Activated naive CD8-positive, alpha-beta T cell treated with anti-CD3 and anti-CD28 coated beads, Interleukin-2, amount 50 U/mL, for 16 hours (primary cell): ENCODE data around the gene DDI2.
A peak's percentile ranks its signal among the peaks of the same experiment; 100 is the strongest.
"Not testable (repeated sequence)": the region's sequence is repeated elsewhere in the genome, so short reads cannot be mapped to it uniquely, and the experiment has no call there.

Experiments used
- DNase-seq: peaks from one replicate; pipeline ENCODE4 v3.0.0-alpha.2; 2020; ENCODE audit warnings: low read depth, low spot score

DDI2 gene

DNA sequence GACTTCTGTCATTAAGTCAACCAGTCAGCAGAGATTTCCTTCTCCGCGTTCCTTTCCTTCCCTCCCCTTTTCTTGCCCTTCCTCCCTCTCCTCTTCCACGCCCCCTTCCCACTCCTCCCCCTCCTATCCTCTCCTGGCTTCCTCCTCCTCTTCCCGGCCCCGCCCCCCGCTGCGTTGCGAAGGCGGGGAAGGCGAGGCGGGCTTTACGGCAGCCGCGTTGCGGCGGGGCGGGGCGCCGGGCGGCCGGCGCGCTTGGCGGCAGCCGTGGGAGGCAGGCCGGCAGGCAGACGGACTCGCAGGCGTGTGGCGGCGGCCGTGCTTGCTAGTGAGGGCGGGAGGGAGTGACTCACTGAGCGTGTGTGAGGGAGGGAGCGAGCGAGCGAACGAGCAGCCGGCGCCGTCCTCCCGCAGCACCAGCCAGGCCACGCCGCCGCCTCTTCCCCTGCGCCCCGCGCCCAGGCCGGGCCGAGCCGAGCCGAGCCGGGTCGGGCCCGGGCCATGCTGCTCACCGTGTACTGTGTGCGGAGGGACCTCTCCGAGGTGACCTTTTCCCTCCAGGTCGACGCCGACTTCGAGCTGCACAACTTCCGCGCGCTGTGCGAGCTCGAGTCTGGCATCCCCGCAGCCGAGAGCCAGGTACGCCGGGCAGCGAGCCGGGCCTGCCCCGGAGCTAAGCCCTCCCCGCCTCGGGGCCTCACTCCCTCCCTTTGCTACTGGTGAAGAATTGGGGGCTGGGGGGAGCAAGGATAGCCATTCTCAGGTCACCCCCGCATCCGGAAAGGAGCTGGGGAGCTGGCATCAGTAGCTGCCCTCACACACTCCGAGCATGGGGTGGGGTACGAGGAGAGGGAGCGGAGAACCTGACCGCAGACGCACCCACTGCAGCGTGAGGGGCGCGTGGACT is at the start of gene DDI2:
DDI2 (plus strand) TSS at position 286 of the 904 bp plus-strand sequence; CDS start at position 499, 213 bp downstream.
- DNase-seq = peak; percentile 86

DNA sequence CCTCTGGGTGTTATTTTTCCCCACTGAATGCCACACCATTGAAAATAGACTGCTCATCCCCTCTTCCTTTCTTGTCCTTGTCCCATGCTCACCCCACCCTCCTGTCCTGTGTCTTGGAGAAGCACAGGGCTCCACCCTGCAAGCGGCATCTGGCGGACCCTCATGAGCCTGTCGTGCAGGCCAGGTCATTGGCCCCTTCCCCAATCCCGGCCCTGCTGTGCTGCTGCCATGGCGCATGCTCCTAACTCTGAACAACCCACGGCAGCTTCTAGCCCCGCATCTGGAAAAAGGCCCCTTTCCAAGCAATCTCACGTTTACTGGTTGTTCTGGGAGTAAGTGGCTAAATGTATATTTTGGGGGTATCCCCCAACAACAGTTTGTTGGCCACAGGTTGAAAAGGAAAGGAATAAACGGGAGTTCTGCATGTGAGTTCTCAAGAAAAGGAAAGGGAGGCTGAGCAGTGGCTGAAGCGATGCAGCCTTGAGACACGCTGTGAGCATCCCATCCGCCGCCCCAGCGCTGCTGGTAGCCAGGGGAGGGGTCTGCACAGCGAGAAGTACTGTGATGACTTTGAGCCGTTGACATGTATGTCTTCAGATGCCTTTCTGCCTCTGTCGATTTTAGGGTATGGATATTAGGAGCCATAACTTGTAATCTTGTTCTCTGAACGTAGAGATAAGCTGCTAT is 48.7 kb upstream of the DDI2 start:
- no peak for DNase-seq

DNA sequence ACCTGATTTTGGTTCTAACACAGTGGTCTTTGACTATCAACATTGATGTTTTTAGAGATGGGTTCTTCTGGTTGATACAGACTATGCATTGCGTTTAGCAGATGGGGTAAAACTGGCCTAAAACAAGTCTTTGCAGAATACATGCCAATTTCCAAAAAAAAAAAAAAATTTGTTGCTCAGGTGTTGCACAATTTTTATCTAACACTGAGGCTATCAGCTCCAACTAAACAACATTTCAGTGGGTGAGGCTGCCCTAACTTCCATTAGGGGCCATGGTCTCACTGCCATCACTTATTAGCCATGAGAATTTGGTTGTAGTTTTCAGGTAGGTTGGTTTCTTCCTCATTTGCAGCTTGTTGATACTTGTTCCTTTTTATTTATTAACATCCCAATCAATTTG is 46.4 kb upstream of the DDI2 start:
- DNase-seq = no peak

DNA sequence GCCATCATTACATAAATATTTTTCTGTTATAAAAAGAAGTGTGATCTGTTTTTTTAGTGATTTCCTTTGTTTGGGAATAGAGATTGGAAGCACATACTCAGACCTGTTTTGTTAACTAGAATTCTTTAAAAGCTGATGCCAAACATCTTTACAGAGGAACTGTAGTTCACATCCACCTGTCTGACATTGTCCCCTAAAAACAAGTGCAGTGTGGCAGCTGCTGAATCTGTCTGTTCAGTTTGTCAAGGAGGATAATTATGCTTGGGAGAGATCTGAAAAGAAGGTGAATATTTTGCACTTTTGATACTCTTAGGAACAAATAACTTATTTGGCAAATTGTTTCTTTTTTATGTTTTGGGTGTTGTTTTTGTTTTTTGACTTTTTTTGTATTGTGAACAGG is 46.0 kb upstream of the DDI2 start:
- no peak for DNase-seq

DNA sequence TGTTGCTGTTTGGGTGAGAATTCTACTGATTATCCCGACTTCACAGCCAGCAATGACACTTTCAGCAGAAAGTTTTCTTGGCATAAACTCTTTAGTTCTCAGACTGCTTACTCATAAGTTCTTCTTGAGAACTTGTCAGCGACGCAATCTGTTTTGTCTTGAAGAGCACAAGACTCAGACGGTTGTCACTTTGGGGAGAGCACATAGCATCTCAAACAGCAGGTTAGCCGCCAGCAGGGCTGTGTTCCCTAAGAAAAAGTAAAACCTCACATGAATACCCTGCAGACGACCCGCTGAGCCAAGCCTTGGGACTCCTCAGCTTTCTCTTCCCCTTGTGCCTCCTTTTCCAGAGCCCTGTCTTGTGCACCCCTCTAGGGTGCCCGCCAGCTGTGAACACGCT is 43.8 kb upstream of the DDI2 start:
- DNase-seq = no peak

DNA sequence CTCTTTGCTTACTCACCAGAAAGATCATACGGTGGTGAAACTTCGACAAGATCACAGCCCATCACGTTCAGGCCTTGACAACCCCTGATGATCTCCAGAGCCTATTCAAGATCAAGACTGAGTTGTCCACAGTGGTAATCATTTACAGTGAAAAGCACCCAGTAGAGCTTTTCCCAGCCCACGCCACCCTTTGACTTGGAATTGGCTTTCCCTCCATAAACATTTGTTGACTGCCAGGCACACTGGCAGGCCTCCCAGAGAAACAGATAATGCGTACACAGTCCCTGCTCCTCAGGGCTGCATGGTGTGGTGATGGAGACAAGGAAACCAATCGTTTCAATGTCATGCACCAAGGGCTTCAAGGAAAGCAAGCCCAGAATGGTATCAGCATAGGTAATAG is 42.5 kb upstream of the DDI2 start:
- DNase-seq = no peak

DNA sequence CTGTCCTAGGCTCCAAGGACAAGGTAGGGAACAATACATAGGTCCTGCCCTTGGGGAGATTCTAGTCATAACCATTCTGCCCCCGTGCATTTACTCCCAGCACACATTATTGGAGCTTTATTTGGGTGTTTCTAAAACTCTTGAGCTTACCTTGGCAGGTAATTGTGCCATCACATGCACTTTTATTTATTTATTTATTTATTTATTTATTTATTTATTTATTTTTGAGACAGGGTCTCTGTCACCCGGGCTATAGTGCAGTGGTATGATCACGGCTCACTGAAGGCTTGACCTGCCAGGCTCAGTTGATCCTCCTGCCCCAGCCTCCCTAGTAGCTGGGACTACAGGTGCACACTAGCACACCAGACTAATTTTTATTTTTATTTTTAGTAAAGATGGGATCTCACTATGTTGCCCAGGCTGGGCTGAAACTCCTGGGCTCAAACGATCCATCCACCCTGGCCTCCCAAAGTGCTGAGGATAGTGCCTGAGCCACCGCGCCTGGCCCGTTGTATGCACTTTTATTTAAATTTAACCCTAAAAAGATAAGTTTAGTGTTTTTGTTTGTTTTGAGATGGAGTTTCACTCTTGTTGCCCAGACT is 41.6 kb upstream of the DDI2 start:
- DNase-seq = no peak

DNA sequence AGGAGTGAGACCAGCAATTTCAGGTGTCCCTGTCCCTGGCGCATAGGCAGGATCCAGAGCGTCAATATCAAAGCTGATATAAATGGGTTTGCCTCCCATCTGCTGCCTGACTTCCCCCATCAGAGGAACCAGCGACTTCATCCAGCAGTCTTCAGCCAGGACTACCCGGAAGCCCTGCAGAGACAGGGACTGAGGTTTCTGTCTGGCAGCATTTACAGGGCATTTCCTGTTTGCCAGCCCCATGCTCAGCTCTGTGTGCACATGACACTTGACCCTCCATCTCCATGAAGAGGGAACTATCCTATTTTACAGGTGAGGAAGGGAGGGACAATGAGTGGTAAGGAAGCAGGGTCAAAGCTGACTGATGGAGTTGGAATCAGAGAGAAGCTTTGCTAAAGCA is 39.6 kb upstream of the DDI2 start:
- no peak for DNase-seq

DNA sequence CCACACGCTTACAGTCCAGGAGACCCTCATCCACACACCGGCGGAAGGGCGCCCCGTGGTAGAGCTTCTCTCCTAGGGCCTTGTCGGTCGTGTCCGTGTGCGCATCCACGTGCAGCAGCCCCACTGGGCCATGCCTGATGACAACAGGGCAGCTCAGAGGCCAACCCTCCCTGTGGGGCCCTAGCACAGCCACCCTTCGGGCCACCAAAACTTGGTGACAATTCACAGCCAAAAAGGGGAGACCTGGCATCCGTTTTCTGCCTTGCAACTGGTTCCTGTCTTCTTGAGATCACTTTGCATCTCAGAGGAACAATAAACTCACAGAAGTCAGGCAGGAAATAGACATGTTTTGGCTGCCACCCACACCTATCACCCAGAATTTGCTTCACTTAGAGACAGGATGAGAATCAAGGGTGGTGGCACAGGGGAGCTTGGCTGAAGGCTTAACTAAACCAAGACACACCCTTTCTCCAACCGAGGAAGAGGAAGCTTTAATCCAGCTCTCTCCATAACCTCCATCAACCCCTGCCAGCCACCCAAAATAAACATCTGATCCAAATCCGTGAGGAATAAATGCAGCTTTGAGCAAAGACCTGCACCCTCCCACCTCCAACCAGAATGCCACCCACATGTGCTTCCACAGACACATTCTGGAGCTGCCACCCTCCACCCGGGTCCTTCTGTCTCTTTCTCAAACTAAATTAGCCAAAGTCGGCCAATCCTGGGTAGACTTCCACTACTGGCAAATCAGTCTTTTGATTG is 38.2 kb upstream of the DDI2 start:
- DNase-seq = no peak

DNA sequence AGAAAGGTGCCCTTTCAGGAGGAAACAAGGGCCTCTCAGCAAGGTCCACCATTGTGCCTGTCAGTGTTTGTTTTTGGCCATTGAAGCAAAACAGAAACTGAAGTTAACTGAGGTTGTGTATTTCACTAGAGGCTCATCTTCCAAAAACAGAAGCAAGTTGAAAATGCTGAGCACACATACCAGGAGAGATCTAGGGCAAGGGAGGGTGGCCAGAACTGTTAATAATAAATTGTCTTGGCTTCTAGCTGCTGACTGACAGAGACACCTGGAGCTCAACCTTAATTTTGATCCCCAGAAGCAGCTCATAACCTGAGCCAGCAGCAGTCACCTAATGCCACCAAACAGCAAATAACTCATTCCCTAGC is 37.6 kb upstream of the DDI2 start:
- DNase-seq = no peak

DNA sequence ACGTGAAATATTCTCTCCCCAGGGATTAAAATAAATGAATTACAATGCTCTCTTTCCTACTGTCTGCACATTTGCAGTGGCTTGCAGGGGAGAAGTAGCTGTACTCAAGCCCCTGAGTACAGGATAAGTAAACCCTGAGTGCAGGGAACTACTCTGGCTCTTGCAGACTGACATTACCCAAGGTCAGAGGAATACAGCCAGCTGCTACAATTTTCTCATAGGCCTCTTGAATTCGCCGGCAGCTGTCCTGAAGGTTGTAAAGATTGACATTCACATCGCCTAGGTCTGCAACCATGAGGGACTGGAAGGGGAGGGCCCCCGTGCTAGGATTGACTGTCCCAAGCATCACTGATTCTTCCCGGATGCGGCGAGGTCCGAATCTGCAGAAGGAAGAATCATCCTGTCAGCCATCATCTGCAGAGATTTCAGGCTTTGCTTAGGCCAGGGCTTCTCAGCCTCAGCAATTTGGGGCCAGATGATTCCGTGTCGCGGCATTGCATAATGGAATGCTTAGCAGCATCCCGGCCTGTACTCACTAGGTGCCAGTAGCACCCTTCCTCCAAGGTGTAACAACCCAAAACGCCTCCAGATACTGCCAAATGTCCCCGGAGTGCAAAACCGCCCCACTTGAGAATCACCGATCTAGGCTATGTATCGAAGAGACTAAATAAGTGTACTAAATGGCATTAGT is 34.1 kb upstream of the DDI2 start:
- no peak for DNase-seq

DNA sequence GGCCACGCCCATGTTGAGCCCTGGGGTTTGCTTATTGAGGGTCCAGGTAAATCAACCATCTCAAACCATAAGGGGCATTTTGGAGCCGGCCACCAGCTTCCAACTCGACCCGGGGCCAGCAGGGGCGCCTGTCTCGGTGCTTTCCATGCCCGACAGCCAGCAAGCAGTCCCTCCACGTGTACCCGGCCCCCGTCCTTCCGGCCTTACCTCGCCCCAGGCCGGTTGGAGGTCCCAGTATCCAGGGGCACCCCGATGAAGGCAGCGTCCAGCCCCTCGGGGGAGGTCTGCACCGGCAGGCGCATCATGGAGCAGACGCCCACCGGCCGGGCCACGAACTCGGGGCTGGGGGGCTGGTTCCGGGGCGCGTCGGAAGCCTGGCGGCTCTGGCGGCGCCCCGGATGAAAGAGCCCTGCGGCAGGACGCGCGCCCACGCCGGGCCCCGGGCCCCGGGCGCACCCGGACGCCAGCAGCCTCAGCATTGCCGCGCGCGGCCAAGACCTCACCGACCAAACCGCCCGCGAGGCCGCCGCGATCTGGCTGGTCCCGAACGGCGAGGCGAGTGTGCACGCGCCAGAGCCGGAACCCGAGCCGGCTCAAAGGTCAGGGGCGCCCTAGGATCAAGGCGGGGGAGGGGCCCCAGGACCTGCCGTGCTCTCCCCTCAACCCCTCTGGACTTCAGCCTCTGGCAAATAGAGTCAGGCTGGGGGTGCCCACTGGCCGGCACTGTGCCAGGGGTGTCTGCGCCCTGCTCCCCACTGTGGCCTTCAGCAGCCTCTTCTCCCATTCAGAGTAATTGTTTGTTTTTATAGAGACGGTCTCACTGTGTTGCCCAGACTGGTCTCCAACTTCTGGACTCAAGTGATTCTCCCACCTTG is 32.5 kb upstream of the DDI2 start, which contains the start of gene AGMAT:
AGMAT (minus strand) TSS at position 563 of the 875 bp plus-strand sequence; CDS start at position 479, 84 bp downstream.
- DNase-seq = peak; percentile 42

DNA sequence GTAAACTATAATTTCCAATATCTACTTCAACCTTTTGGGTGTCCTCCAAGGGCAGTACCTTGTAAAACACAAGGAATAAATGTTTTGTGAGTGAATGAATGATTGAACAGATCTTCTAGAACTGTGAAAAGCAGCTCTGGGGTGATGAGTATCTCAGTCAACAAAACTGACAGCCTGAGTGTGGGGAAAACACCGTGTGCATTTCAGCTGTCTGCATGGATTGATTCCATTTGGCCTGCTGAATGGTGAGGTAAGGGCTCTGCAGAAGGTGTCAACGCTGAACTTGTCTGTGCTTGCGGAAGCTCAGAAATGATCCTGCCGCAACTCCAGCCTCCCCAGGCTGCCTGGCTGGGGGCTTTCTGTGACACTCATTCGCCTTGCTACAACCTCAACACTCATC is 25.0 kb upstream of the DDI2 start:
- DNase-seq = no peak

DNA sequence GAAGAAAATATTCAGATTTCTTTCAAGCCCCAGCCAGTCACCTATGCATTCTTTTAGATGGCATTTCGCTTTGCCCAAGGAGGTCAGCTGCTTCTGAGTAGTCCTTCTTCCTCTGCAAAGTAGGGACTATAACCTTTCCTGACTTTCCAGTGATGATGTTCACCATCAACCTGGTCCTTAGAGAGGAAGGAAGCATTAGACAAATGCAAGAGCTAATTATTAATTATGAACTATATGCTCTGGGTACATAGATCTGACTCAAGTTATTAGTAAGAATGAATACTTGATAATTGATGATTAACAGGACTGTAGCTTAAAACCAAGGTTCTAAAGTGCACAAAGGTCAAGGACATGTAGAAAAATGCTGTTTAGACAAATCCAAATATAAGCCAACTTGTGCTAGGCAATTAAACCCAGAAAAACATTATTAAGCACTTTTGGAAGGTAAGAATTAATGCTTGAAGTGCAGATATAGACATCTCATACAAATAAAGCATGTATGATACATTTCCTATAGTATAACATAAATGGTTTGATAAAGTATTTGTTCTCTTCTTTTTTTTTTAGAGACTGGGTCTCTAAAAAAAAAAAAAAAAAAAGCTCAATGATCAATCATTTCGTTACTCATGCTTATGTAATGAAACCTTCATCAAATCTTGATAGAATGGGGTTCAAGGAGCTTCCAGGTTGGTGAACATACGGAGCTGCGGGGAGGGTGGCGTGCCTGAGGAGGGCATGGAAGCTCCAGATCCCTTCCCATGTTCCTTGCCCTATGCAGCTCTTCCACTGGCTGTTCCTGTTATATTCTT is 21.2 kb upstream of the DDI2 start:
- DNase-seq = no peak

DNA sequence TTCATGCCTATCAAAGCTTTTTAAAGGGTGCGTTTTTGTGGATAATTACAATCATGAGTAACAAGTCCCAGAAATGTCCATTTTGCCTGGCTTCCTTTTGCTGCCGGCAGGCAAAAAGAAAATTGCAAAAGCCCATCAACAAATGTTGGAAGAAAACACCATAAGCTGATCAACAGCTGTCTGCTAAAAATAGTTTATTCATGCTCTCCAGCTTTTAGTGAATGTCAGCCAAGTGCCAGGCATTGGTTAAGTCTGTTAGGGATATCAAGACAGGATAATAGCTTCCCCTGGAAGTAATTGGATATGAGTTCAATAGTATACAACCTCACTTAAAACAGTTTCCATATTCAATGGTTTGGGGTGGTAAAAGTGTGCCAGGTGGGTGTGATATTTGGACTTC is 18.8 kb upstream of the DDI2 start:
- DNase-seq = no peak

DNA sequence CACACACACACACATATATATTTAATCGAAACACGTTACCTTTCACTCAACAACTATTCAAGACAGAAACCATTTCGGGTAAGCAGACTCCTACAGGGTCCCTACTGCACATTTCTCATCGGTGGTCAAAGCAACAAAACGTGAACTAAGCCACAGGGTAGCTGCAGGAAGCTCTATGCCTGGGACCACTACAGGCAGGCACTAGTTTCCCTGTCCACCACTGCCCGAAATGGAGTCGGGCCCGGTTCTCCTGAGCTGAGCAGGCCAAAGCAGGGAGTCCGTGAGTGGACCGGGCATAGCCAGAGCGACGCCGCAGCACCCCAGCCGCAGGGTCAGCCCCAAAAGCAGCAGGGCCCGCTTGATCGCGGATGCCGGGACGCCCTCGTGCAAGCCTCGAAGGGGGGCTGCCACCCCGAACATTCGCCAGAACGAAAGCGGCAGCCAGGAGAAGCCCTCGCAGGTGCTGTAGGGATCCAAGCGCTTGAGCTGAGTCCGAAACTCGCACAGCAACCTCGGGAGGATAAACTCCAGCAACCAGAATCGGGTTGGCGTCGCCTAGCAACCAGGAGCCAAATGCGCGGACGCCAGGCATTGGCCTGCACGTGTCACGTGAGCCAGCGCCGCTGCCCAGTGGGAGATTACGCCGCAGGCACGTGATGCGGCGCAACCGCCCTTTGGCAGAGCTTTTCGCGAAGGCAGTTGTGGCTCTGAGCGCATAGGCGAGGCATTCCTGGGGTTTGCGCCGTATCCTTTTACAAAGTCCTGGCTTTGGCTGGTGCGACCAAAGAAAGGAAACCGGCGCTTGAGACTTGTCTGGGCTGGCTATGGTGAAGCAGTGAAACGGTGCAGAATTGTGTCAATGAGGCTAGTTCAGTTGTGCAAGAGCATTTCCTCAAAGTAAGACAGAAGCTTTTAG is 13.9 kb upstream of the DDI2 start:
- DNase-seq = peak; percentile 78

DNA sequence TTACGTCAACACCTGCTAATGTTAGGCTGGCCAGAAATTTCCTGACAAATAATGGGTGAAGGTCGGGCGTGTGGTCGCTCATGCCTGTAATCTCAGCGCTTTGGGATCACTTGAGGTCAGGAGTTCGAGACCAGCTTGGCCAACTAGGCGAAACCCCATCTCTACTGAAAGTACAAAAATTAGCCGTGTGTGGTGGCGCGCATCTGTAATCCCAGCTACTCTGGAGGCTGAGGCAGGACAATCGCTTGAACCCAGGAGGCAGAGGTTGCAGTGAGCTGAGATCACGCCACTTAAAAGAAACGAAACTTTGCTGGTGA is 13.3 kb upstream of the DDI2 start:
- not testable (repeated sequence) for DNase-seq

DNA sequence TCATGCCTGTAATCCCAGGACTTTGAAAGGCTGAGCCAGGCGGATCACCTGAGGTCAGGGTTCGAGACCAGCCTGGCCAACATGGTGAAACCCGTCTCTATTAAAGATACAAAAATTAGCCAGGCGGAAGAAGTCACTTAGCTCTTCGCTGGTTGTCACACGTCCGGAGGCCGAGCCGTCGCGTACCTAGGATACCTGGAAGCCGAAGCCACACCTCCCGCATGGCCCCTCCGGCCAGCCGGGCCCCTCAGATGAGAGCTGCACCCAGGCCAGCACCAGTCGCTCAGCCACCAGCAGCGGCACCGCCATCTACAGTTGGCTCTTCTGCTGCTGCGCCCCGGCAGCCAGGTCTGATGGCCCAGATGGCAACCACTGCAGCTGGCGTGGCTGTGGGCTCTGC is 12.9 kb upstream of the DDI2 start:
- DNase-seq = not testable (repeated sequence)
